Measurements from ENCODE around the gene MKS1.

MKS1 gene

GRCh38 chr17:58187675-58188074, 31.4 kb downstream of the MKS1 start:
- H4K20me1 ChIP-seq, result no peaks in the 10 kb centered on the region
- H3K36me3 ChIP-seq, result no peaks in the 10 kb centered on the region
- peaks cover 43% of the 10 kb centered on the region for H3K4me1 ChIP-seq
- H3K9me3 ChIP-seq, result no peaks in the 10 kb centered on the region
- no peak overlapping the region for H3K27ac ChIP-seq
- no peak overlapping the region for H3K4me3 ChIP-seq
- H3K27me3 ChIP-seq, result no peaks in the 10 kb centered on the region
- no peak for TF ChIP-seq Cebpa-rat (IDR thresholded peaks at IDR 0.05)
- no peak overlapping the region for H3K9ac ChIP-seq
- H3K4me2 ChIP-seq, result no peak overlapping the region

- no peak overlapping the region for H3K27ac ChIP-seq
- no peak overlapping the region for H3K4me2 ChIP-seq
- no peak overlapping the region for H3K9ac ChIP-seq
- H4K20me1 ChIP-seq, result no peaks in the 10 kb centered on the region
- H3K9me3 ChIP-seq, result no peaks in the 10 kb centered on the region
- no peaks in the 10 kb centered on the region for H3K36me3 ChIP-seq
- peaks cover 37% of the 10 kb centered on the region for H3K4me1 ChIP-seq
- TF ChIP-seq Cebpa-rat (IDR thresholded peaks at IDR 0.05), result no peak
- H3K4me3 ChIP-seq, result no peak overlapping the region
- no peaks in the 10 kb centered on the region for H3K27me3 ChIP-seq
Observed at GRCh38 chr17:58187063-58187462, 32.0 kb downstream of the MKS1 start.

GRCh38 chr17:58186591-58186990, 32.5 kb downstream of the MKS1 start:
- TF ChIP-seq Cebpa-rat (IDR thresholded peaks at IDR 0.05), result no peak
- Histone ChIP-seq H3K4me2 (peak overlapping the region; percentile 67), H3K4me1 (peaks cover 37% of the 10 kb centered on the region), H3K9ac (no peak overlapping the region), H3K27ac (no peak overlapping the region), H4K20me1 (no peaks in the 10 kb centered on the region), H3K9me3 (no peaks in the 10 kb centered on the region), H3K4me3 (no peak overlapping the region), H3K27me3 (no peaks in the 10 kb centered on the region), H3K36me3 (no peaks in the 10 kb centered on the region)

GRCh38 chr17:58184986-58185761, 33.9 kb downstream of the MKS1 start:
- TF ChIP-seq Cebpa-rat (IDR thresholded peaks at IDR 0.05), result no peak

GRCh38 chr17:58184308-58184985, 34.6 kb downstream of the MKS1 start:
- Histone ChIP-seq H3K27me3 (no peaks in the 10 kb centered on the region), H3K4me1 (peaks cover 28% of the 10 kb centered on the region), H3K4me2 (no peak overlapping the region), H3K9ac (no peak overlapping the region), H3K36me3 (no peaks in the 10 kb centered on the region), H3K4me3 (no peak overlapping the region), H3K27ac (no peak overlapping the region), H3K9me3 (no peaks in the 10 kb centered on the region), H4K20me1 (no peaks in the 10 kb centered on the region)
- TF ChIP-seq Cebpa-rat (IDR thresholded peaks at IDR 0.05), result no peak

More at GRCh38 chr17:58184986-58185761, 33.9 kb downstream of the MKS1 start:
- H3K27me3 ChIP-seq, result no peaks in the 10 kb centered on the region
- H3K9ac ChIP-seq, result no peak overlapping the region
- no peaks in the 10 kb centered on the region for H3K9me3 ChIP-seq
- H3K36me3 ChIP-seq, result no peaks in the 10 kb centered on the region
- no peaks in the 10 kb centered on the region for H4K20me1 ChIP-seq
- no peak overlapping the region for H3K27ac ChIP-seq
- peak overlapping the region; percentile 67 for H3K4me2 ChIP-seq
- H3K4me3 ChIP-seq, result no peak overlapping the region
- peaks cover 35% of the 10 kb centered on the region for H3K4me1 ChIP-seq

GRCh38 chr17:58183514-58183913, 35.5 kb downstream of the MKS1 start:
- peaks cover 21% of the 10 kb centered on the region for H3K4me1 ChIP-seq
- no peak overlapping the region for H3K27ac ChIP-seq
- no peaks in the 10 kb centered on the region for H3K36me3 ChIP-seq
- no peaks in the 10 kb centered on the region for H3K27me3 ChIP-seq
- no peak overlapping the region for H3K9ac ChIP-seq
- TF ChIP-seq Cebpa-rat (IDR thresholded peaks at IDR 0.05), result no peak
- H3K4me3 ChIP-seq, result no peak overlapping the region
- no peak overlapping the region for H3K4me2 ChIP-seq
- H3K9me3 ChIP-seq, result no peaks in the 10 kb centered on the region
- H4K20me1 ChIP-seq, result no peaks in the 10 kb centered on the region

GRCh38 chr17:58181796-58182195, 37.3 kb downstream of the MKS1 start:
- Histone ChIP-seq H4K20me1 (peaks cover 4% of the 10 kb centered on the region; the same call in 1 of the 2 replicates), H3K27me3 (no peaks in the 10 kb centered on the region), H3K4me3 (no peak overlapping the region), H3K36me3 (no peaks in the 10 kb centered on the region), H3K27ac (no peak overlapping the region), H3K4me1 (peaks cover 21% of the 10 kb centered on the region), H3K9ac (no peak overlapping the region), H3K4me2 (no peak overlapping the region), H3K9me3 (no peaks in the 10 kb centered on the region)
- TF ChIP-seq Cebpa-rat (IDR thresholded peaks at IDR 0.05), result no peak

GRCh38 chr17:58176200-58176599, 42.9 kb downstream of the MKS1 start:
- H4K20me1 ChIP-seq, result peaks cover 9% of the 10 kb centered on the region; the same call in 1 of the 2 replicates
- no peaks in the 10 kb centered on the region for H3K9me3 ChIP-seq
- H3K27me3 ChIP-seq, result no peaks in the 10 kb centered on the region
- no peak overlapping the region for H3K4me3 ChIP-seq
- H3K27ac ChIP-seq, result no peak overlapping the region
- no peaks in the 10 kb centered on the region for H3K36me3 ChIP-seq
- TF ChIP-seq Cebpa-rat (IDR thresholded peaks at IDR 0.05), result no peak
- H3K4me1 ChIP-seq, result no peaks in the 10 kb centered on the region
- no peak overlapping the region for H3K4me2 ChIP-seq
- H3K9ac ChIP-seq, result no peak overlapping the region

GRCh38 chr17:58174871-58175270, 44.2 kb downstream of the MKS1 start:
- no peak for TF ChIP-seq Cebpa-rat (IDR thresholded peaks at IDR 0.05)
- Histone ChIP-seq H3K4me3 (no peak overlapping the region), H3K27me3 (no peaks in the 10 kb centered on the region), H3K36me3 (no peaks in the 10 kb centered on the region), H3K4me1 (no peaks in the 10 kb centered on the region), H3K9me3 (no peaks in the 10 kb centered on the region), H3K4me2 (no peak overlapping the region), H3K9ac (no peak overlapping the region), H3K27ac (no peak overlapping the region), H4K20me1 (peaks cover 9% of the 10 kb centered on the region; the same call in 1 of the 2 replicates)

GRCh38 chr17:58172369-58173071, 46.5 kb downstream of the MKS1 start:
- TF ChIP-seq Cebpa-rat (IDR thresholded peaks at IDR 0.05), result no peak
- Histone ChIP-seq H3K9ac (no peak overlapping the region), H3K4me1 (no peaks in the 10 kb centered on the region), H3K9me3 (no peaks in the 10 kb centered on the region), H3K4me3 (no peak overlapping the region), H4K20me1 (peaks cover 9% of the 10 kb centered on the region; the same call in 1 of the 2 replicates), H3K36me3 (no peaks in the 10 kb centered on the region), H3K4me2 (no peak overlapping the region), H3K27ac (no peak overlapping the region), H3K27me3 (no peaks in the 10 kb centered on the region)

Data from BLaER1 (cell line).